Renal cortex interstitium (tissue), 3 donors: ENCODE results near the gene TMEM176A. TPM values are rescaled to one million over a fixed set of nuclear protein-coding genes. Genes with fewer than 3 reads are reported as not detected.

Source experiments
- polyA plus RNA-seq, 3 donors: library from polyadenylated mRNA; unstranded; fragments of 120-200 nt; gene quantifications; one replicate each; pipeline ENCODE4 v1.2.1, GENCODE V29; 2013; ENCODE audit not compliant: insufficient read length in 3 of 3

The TMEM176A gene
- polyA plus RNA-seq, 3 donors, result 76.3 to 96.6 (median 84.6) TPM

Other genes starting within 250 kb of the TMEM176A start
- 10 to 100 TPM; 21.2 to 27.5 (median 23.4) TPM for gene GIMAP4, start 233.4 kb upstream of the TMEM176A start, polyA plus RNA-seq
- 10 to 100 TPM; 13.0 to 16.3 (median 14.6) TPM for gene GIMAP6, start 168.4 kb upstream of the TMEM176A start, polyA plus RNA-seq
- 1 to 10 TPM; 6.4 to 7.9 (median 6.9) TPM for gene GIMAP2, start 115.1 kb upstream of the TMEM176A start, polyA plus RNA-seq
- 1 to 10 TPM; 2.1 to 2.3 (median 2.3) TPM for gene GIMAP1, start 84.2 kb upstream of the TMEM176A start, polyA plus RNA-seq
- gene GIMAP5, start 63.4 kb upstream of the TMEM176A start, polyA plus RNA-seq, result 1 to 10 TPM; 3.2 to 5.9 (median 5.5) TPM
- gene TMEM176B, start 405 bp upstream of the TMEM176A start, polyA plus RNA-seq, result 10 to 100 TPM; 76.2 to 83.6 (median 79.8) TPM
- 10 to 100 TPM; 44.4 to 63.1 (median 51.1) TPM for gene AOC1, start 51.7 kb downstream of the TMEM176A start, polyA plus RNA-seq
- gene KCNH2, start 177.6 kb downstream of the TMEM176A start, polyA plus RNA-seq, result 10 to 100 TPM; 13.6 to 21.8 (median 20.2) TPM
- 10 to 100 TPM in 2 of 3 donors, 1 to 10 TPM in 1; 7.7 to 14.4 (median 12.7) TPM for gene NOS3, start 190.2 kb downstream of the TMEM176A start, polyA plus RNA-seq
- gene ATG9B, start 223.7 kb downstream of the TMEM176A start, polyA plus RNA-seq, result 1 to 10 TPM; 2.3 to 4.6 (median 4.2) TPM
- gene ABCB8, start 227.7 kb downstream of the TMEM176A start, polyA plus RNA-seq, result 10 to 100 TPM; 19.3 to 32.5 (median 26.9) TPM
- 1 to 10 TPM; 1.3 to 2.5 (median 2.3) TPM for gene ASIC3, start 247.8 kb downstream of the TMEM176A start, polyA plus RNA-seq